HEK293T (cell line): Measurements from ENCODE around the gene SLC66A1.

Experiments
- ARNT ChIP-seq: fragments of 450-650 bp; IDR thresholded peaks from 2 replicates; pipeline ENCODE4 v1.6.1; 2017; ENCODE audit warnings: mild to moderate bottlenecking
- BHLHE40 ChIP-seq: fragments of 450-650 bp; IDR thresholded peaks from 2 replicates; pipeline ENCODE4 v1.6.1; 2016; ENCODE audit warnings: mild to moderate bottlenecking, moderate library complexity, borderline replicate concordance
- CTBP1 ChIP-seq: fragments of 450-650 bp; IDR thresholded peaks from 2 replicates; pipeline ENCODE4 v1.6.1; 2016; ENCODE audit warnings: borderline replicate concordance
- ELF4 ChIP-seq: fragments of 450-650 bp; IDR thresholded peaks from 2 replicates; pipeline ENCODE4 v1.6.1; 2017; ENCODE audit warnings: antibody characterized with exemption
- FOXA1 ChIP-seq: fragments of 450-650 bp; IDR thresholded peaks from 2 replicates; pipeline ENCODE4 v1.6.1; 2016; ENCODE audit warnings: mild to moderate bottlenecking
- FOXK2 ChIP-seq: fragments of 450-650 bp; IDR thresholded peaks from 2 replicates; pipeline ENCODE4 v1.6.1; 2016; ENCODE audit warnings: mild to moderate bottlenecking
- FOXM1 ChIP-seq: fragments of 450-650 bp; IDR thresholded peaks from 2 replicates; pipeline ENCODE4 v1.6.1; 2017; ENCODE audit warnings: mild to moderate bottlenecking, borderline replicate concordance
- HDGF ChIP-seq: fragments of 450-650 bp; IDR thresholded peaks from 2 replicates; pipeline ENCODE4 v1.6.1; 2017; ENCODE audit warnings: antibody characterized with exemption, borderline replicate concordance
- L3MBTL2 ChIP-seq: fragments of 450-650 bp; conservative IDR thresholded peaks from 2 replicates; pipeline ENCODE4 v1.6.1; 2016; ENCODE audit warnings: mild to moderate bottlenecking
- LEF1 ChIP-seq: fragments of 450-650 bp; IDR thresholded peaks from 2 replicates; pipeline ENCODE4 v1.6.1; 2017; ENCODE audit warnings: mild to moderate bottlenecking, borderline replicate concordance
- PKNOX1 ChIP-seq: fragments of 450-650 bp; IDR thresholded peaks from 2 replicates; pipeline ENCODE4 v1.6.1; 2016
- SP1 ChIP-seq: fragments of 450-650 bp; IDR thresholded peaks from 2 replicates; pipeline ENCODE4 v1.6.1; 2017
- SUZ12 ChIP-seq: fragments of 450-650 bp; IDR thresholded peaks from 2 replicates; pipeline ENCODE4 v1.6.1; 2016; ENCODE audit warnings: mild to moderate bottlenecking
- ZNF384 ChIP-seq: fragments of 450-650 bp; IDR thresholded peaks from 2 replicates; pipeline ENCODE4 v1.6.1; 2016

- no peak for TF ChIP-seq SUZ12
- no peak for TF ChIP-seq CTBP1
- no peak for TF ChIP-seq ARNT
- no peak for TF ChIP-seq FOXK2
- no peak for TF ChIP-seq FOXM1
- TF ChIP-seq SP1 = no peak
- TF ChIP-seq L3MBTL2 = no peak
- TF ChIP-seq ELF4 = no peak
- no peak for TF ChIP-seq BHLHE40
- TF ChIP-seq ZNF384 = no peak
- no peak for TF ChIP-seq FOXA1
- no peak for TF ChIP-seq HDGF
- no peak for TF ChIP-seq LEF1
- TF ChIP-seq PKNOX1 = no peak
These were observed 44.1 kb downstream of the SLC66A1 start for GRCh38 chr1:19356266-19356665.
